Suprapubic skin (tissue), 4 donors: ENCODE results near the gene MFF. TPM values are rescaled to one million over a fixed set of nuclear protein-coding genes. Genes with fewer than 3 reads are reported as not detected.

ENCODE experiments used
- DNase-seq, 2 donors: peaks; one replicate each; pipeline ENCODE4 v3.0.0-alpha.2; 2019; ENCODE audit warnings: low spot score in 2 of 2
- H3K27ac ChIP-seq: fragments of 200-600 bp; sonication (generic); one replicate; pipeline ENCODE4 v1.5.1; 2019
- H3K27me3 ChIP-seq: fragments of 200-600 bp; sonication (generic); one replicate; pipeline ENCODE4 v1.5.1; 2019
- H3K36me3 ChIP-seq: fragments of 200-600 bp; sonication (generic); one replicate; pipeline ENCODE4 v1.5.1; 2019
- H3K4me1 ChIP-seq: fragments of 200-600 bp; sonication (generic); one replicate; pipeline ENCODE4 v1.5.1; 2019
- H3K4me3 ChIP-seq: fragments of 200-600 bp; sonication (generic); one replicate; pipeline ENCODE4 v1.5.1; 2019; ENCODE audit warnings: mild to moderate bottlenecking
- H3K9me3 ChIP-seq: fragments of 200-600 bp; sonication (generic); one replicate; pipeline ENCODE4 v1.5.1; 2019
- CTCF ChIP-seq, 2 donors: fragments of 200-600 bp in 1 of 2; fragments of 450-650 bp in 1 of 2; sonication (generic) in 1 of 2; IDR thresholded peaks; one replicate each; pipeline ENCODE4 v1.5.1; 2016 to 2019; ENCODE audit warnings: antibody characterized with exemption in 2 of 2, mild to moderate bottlenecking in 1 of 2, moderate library complexity in 1 of 2
- EP300 ChIP-seq: sonication (generic); formaldehyde crosslinking; IDR thresholded peaks from one replicate; pipeline ENCODE4 v1.6.1; 2017; ENCODE audit warnings: antibody characterized with exemption
- POLR2A ChIP-seq, 2 donors: fragments of 450-650 bp; IDR thresholded peaks; one replicate each; pipeline ENCODE4 v1.6.1; 2017; ENCODE audit warnings: antibody characterized with exemption in 2 of 2, mild to moderate bottlenecking in 2 of 2, moderate library complexity in 2 of 2
- POLR2AphosphoS5 ChIP-seq, 3 donors: sonication (generic); formaldehyde crosslinking; IDR thresholded peaks; one replicate each; pipeline ENCODE4 v1.6.1; 2017; ENCODE audit warnings: antibody characterized with exemption in 3 of 3
- WGBS: methylation state at CpG from one replicate; pipeline ENCODE4 v1.1.5; 2018; 5-methylcytosine and 5-hydroxymethylcytosine counted together
- total RNA-seq, 4 donors: library from RNA; depleted of rRNA; stranded (reverse); fragments of >200 nt; gene quantifications; one replicate each; pipeline ENCODE4 v1.1.0, GENCODE V29; 2016

The MFF gene
- total RNA-seq, 4 donors from 2014 or later, result 89.8 to 157 (median 103) TPM

GRCh38 chr2:227310756-227311110 lies 14.3 kb upstream of the MFF start:
- Histone ChIP-seq H3K36me3 (no peaks in the 10 kb centered on the region), H3K27me3 (no peaks in the 10 kb centered on the region), H3K27ac (no peak overlapping the region), H3K4me3 (no peak overlapping the region), H3K4me1 (no peaks in the 10 kb centered on the region), H3K9me3 (no peaks in the 10 kb centered on the region)
- TF ChIP-seq POLR2AphosphoS5 (IDR thresholded peaks at IDR 0.05) (no peak), POLR2A (IDR thresholded peaks at IDR 0.05) (no peak), EP300 (no peak), CTCF (IDR thresholded peaks at IDR 0.05) (no peak)
- 92% methylated on average over 4 of the region's 4 CpGs for WGBS
- DNase-seq, result no peak

GRCh38 chr2:227311861-227312506 lies 13.1 kb upstream of the MFF start:
- TF ChIP-seq POLR2AphosphoS5 (IDR thresholded peaks at IDR 0.05) (no peak), EP300 (no peak), POLR2A (IDR thresholded peaks at IDR 0.05) (no peak), CTCF (IDR thresholded peaks at IDR 0.05) (no peak)
- 96% methylated on average over 5 of the region's 5 CpGs for WGBS

DNA sequence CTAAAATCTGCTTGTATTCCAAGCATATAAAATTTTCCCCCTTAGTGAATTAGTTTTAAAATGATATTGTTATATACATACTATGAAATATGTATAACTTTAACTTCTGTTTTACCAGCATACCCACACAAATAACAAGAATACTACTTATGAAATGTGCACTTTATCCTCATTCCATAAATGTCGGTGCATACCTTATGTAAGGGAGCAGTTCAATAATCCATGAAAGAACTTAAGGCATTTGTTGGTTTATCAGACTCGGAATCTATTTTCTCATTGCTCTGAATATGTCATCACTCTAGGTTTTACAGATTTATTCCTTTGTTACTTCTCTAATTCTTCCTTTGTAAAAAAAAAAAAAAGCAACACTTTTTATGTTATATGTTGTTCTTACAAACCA lies 12.5 kb upstream of the MFF start:
- whole genome bisulfite sequencing, result 41% methylated on average over 2 of the region's 2 CpGs
- Histone ChIP-seq H3K4me3 (no peak overlapping the region), H3K9me3 (no peaks in the 10 kb centered on the region), H3K27me3 (no peaks in the 10 kb centered on the region), H3K4me1 (no peaks in the 10 kb centered on the region), H3K27ac (no peak overlapping the region), H3K36me3 (no peaks in the 10 kb centered on the region)
- no peak for TF ChIP-seq CTCF (IDR thresholded peaks at IDR 0.05)
- TF ChIP-seq EP300, result no peak
- no peak for TF ChIP-seq POLR2AphosphoS5 (IDR thresholded peaks at IDR 0.05)
- no peak for TF ChIP-seq POLR2A (IDR thresholded peaks at IDR 0.05)
- DNase-seq, result no peak

More at GRCh38 chr2:227311861-227312506, 13.1 kb upstream of the MFF start:
- no peak overlapping the region for H3K4me3 ChIP-seq
- no peaks in the 10 kb centered on the region for H3K9me3 ChIP-seq
- no peaks in the 10 kb centered on the region for H3K36me3 ChIP-seq
- no peaks in the 10 kb centered on the region for H3K27me3 ChIP-seq
- DNase-seq, result no peak
- H3K4me1 ChIP-seq, result no peaks in the 10 kb centered on the region
- no peak overlapping the region for H3K27ac ChIP-seq

DNA sequence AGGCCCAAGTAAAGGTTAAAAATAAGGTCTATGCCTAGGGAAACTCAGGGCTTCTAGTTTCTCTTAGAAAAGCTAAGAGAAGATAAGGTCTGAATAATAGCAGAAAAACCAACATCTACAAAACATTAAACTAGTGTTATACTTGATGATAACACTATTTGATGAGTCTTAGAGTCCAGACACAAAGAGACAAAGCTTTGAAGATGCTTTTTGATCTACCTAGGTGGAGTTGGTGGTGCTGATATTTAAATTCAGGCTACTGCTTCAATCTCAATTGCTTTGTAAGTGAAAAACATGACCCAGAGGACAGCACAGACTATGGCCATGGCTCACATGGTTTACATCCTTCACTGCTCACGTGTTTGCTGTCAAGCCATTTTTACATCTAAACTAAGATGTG lies 11.7 kb upstream of the MFF start:
- no peaks in the 10 kb centered on the region for H3K9me3 ChIP-seq
- 83% methylated on average over 1 of the region's 1 CpG for WGBS
- TF ChIP-seq POLR2A (IDR thresholded peaks at IDR 0.05) (no peak), POLR2AphosphoS5 (IDR thresholded peaks at IDR 0.05) (no peak), CTCF (IDR thresholded peaks at IDR 0.05) (no peak), EP300 (no peak)

DNA sequence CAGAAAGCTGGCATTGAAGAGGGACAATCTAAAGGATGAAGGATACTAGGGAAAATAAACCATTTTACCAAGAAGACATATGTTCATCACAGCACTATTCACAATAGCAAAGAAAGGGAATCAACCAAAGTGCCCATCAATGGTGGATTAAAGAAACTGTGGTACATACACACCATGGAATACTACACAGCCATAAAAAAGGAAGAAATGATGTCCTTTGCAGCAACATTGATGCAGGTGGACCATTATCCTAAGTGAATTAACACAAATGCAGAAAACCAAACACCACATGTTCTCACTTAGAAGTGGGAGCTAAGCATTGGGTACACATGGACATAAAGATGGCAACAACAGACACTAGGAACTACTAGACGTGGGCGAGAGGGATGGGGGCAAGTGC lies 7.2 kb upstream of the MFF start:
- no peak for DNase-seq
- H3K4me1 ChIP-seq, result no peaks in the 10 kb centered on the region
- TF ChIP-seq EP300 (no peak), POLR2AphosphoS5 (IDR thresholded peaks at IDR 0.05) (no peak), POLR2A (IDR thresholded peaks at IDR 0.05) (no peak), CTCF (IDR thresholded peaks at IDR 0.05) (no peak)
- H3K36me3 ChIP-seq, result no peaks in the 10 kb centered on the region
- H3K27me3 ChIP-seq, result no peaks in the 10 kb centered on the region
- no peak overlapping the region for H3K27ac ChIP-seq
- no peak overlapping the region for H3K4me3 ChIP-seq
- H3K9me3 ChIP-seq, result no peaks in the 10 kb centered on the region
- 81% methylated on average over 2 of the region's 2 CpGs for WGBS

More for the DNA sequence above, 11.7 kb upstream of the MFF start:
- no peaks in the 10 kb centered on the region for H3K36me3 ChIP-seq
- no peak for DNase-seq
- no peaks in the 10 kb centered on the region for H3K27me3 ChIP-seq
- no peaks in the 10 kb centered on the region for H3K4me1 ChIP-seq
- H3K27ac ChIP-seq, result no peak overlapping the region
- no peak overlapping the region for H3K4me3 ChIP-seq
